Heart left ventricle (tissue), 16 donors: ENCODE results near the gene RHOT1. TPM values are rescaled to one million over a fixed set of nuclear protein-coding genes. Genes with fewer than 3 reads are reported as not detected.
"Not testable (repeated sequence)": the region's sequence is repeated elsewhere in the genome, so short reads cannot be mapped to it uniquely, and the experiment has no call there.

Source experiments
- ATAC-seq, 4 donors: fragments of 200-7000 bp; cut with Tn5 transposase; one replicate each; pipeline ENCODE4 v1.9.1; 2020 to 2022; ENCODE audit warnings: moderate library complexity in 4 of 4, mild to moderate bottlenecking in 3 of 4, moderate number of reproducible peaks in 1 of 4
- DNase-seq, 5 donors: peaks; one replicate each; pipeline ENCODE4 v3.0.0-alpha.2; 2020
- H3K27ac ChIP-seq, 12 donors: fragments of 200-600 bp; sonication (generic) in 4 of 12; one replicate each; pipeline versions ENCODE4 v1.5.0 to v1.8.0; 2016 to 2022; ENCODE audit warnings: mild to moderate bottlenecking in 2 of 12
- H3K27me3 ChIP-seq, 9 donors: fragments of 200-600 bp; sonication (generic) in 2 of 9; one replicate each; pipeline versions ENCODE4 v1.5.1 to v1.8.0; 2016 to 2022; ENCODE audit warnings: mild to moderate bottlenecking in 3 of 9
- H3K36me3 ChIP-seq, 9 donors: fragments of 200-600 bp; sonication (generic) in 2 of 9; one replicate each; pipeline versions ENCODE4 v1.5.0 to v1.8.0; 2018 to 2022; ENCODE audit warnings: mild to moderate bottlenecking in 2 of 9
- H3K4me1 ChIP-seq, 12 donors: fragments of 200-600 bp; sonication (generic) in 4 of 12; one replicate each; pipeline versions ENCODE4 v1.5.0 to v1.8.0; 2016 to 2022; ENCODE audit warnings: mild to moderate bottlenecking in 3 of 12
- H3K4me3 ChIP-seq, 12 donors: fragments of 200-600 bp; sonication (generic) in 4 of 12; one replicate each; pipeline versions ENCODE4 v1.5.0 to v1.8.0; 2017 to 2022; ENCODE audit warnings: mild to moderate bottlenecking in 9 of 12, moderate library complexity in 4 of 12
- H3K9me3 ChIP-seq, 12 donors: fragments of 200-600 bp; sonication (generic) in 4 of 12; one replicate each; pipeline versions ENCODE4 v1.5.0 to v1.8.0; 2016 to 2022; ENCODE audit warnings: mild to moderate bottlenecking in 1 of 12
- CTCF ChIP-seq, 12 donors: fragments of 200-600 bp; sonication (generic) in 4 of 12; IDR thresholded peaks; one replicate each; pipeline versions ENCODE4 v1.5.0 to v1.8.0; 2018 to 2022; ENCODE audit warnings: antibody characterized with exemption in 12 of 12, mild to moderate bottlenecking in 5 of 12
- POLR2A ChIP-seq, 2 donors: fragments of 450-650 bp; IDR thresholded peaks; one replicate each; pipeline ENCODE4 v1.6.1; 2017; ENCODE audit warnings: antibody characterized with exemption in 2 of 2, mild to moderate bottlenecking in 2 of 2, moderate library complexity in 2 of 2
- WGBS, 4 donors: extraction: QIAGEN DNeasy Blood & Tissue Kit in 2 of 4; methylation state at CpG; one replicate each; pipeline versions ENCODE4 v1.1.5 to v1.1.7; 2013 to 2018; 5-methylcytosine and 5-hydroxymethylcytosine counted together
- intact Hi-C, 10 donors: fragments of 100-400 bp; cut with DNase I; formaldehyde crosslinking; loops; one replicate each; pipeline versions ENCODE4 v1.11.1 to v1.14.2; 2022
- polyA plus RNA-seq, 2 donors: library from polyadenylated mRNA; stranded (reverse); fragments of 200-250 nt; gene quantifications; one replicate each; pipeline ENCODE4 v1.2.3, GENCODE V29; 2013
- total RNA-seq, 9 donors: library from RNA; depleted of rRNA in 2 of 9; stranded (reverse); fragments of >200 nt in 2 of 9; fragmentation: NEBNext Ultra II Directional in 3 of 9; extraction: Animal tissue kit (Norgen Biotek cat#: 25700) in 3 of 9; gene quantifications; one replicate each; pipeline versions ENCODE4 v1.1.0 to v1.2.4, GENCODE V29; 2016 to 2023
- donor health status: ischemic (EF 13 %, LVEDD 7.1; RV severe dilation, severe dysfunction).
- donor health status: healthy with polysubstance abuse.
- donor health status: DM: no; HTN: yes; CAD: no.
- donor health status: DM: no; HTN: no; CAD: no.
- donor health status: ischemic (EF 25% LVEDD 6.9; RV normal size, moderate dysfunction).
- donor health status: ischemic (EF 25% LVEDD 5.7; RV mildly dilated, moderate dysfunction).
- donor health status: healthy.
- donor health status: DM: yes; HTN: yes; CAD: no.
- donor health status: ischemic (EF 35%, LVEDD 5.7; RV mildly dilated, moderate dysfunction).
- donor health status: nonischemic (EF 11% LVEDD 7.7; RV severe dilation, severe dysfunction).
- donor health status: DM: yes; HTN: yes; CAD: no.
- donor health status: PGD.
- donor health status: ischemic (EF 29% LVEDD 5.4; RV normal size, mild dysfunction).
- donor health status: nonischemic (EF 23%, LVEDD 6.1; RV moderate dilation, normal function).

RHOT1 gene
- total and polyA plus RNA-seq, 11 donors, result 41.5 to 76.8 (median 53.5) TPM

DNA sequence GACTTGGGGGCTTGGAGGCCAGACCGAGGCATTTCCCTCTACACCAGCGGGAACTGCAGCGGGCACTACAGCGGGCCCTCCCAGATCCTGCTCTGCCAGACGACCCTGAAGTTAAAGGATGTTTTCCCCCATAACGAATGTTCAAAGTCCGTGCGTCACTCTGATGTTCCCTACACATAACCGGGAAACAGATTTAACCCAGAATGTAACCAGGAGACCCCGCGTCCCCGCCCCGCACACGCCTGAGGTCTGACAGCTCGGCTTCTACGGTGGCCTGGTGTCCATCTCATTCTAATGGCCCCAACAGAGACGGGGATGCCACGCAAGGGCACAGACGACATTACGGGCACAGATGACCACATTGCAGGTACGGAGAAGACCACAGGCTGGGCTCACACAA, 31.7 kb upstream of the RHOT1 start:
- WGBS, 4 donors, result 89 to 94% (median 93%) methylated on average over 21 of the region's 21 CpGs

DNA sequence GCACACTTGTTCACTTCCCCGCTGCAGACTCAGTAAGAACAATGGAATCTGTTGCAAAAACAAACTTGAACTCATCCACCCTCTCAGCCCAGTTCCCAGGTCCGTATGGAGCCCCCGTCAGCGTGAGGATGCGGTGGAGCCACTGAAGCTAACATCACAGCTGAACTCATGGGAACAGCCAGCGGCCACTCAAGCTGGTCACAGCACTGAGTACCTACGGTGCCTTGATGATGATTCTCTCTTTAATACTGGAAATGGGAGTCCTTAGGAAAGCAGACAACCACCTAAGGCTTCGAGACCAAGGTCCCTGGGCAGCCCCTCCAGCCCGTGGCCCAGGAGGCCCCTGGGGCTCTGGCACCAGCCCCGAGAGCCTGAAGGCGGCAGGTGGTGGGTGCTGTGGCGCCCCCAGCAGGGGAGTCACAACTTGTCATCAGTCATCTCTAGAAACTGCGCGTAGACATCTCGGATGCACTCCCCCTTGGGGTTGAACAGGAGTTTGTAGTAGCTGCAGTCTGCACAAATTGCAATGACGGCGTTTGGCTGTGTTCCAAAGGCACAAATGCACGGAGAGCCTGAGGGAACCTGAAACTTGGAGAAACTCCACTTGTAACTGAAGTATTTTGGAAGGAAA, 31.0 kb upstream of the RHOT1 start:
- H3K27me3 ChIP-seq, result no peaks in the 10 kb centered on the region
- no peaks in the 10 kb centered on the region for H3K9me3 ChIP-seq
- 38 to 50% (median 44%) methylated on average over 15 to 18 of the region's 18 CpGs for WGBS, 4 donors
- ATAC-seq (peak in 2 of 4 donors; percentile 24 to 48), DNase-seq (peak in 4 of 5 donors; percentile 50 to 80 (median 56))
- intact Hi-C loops, result no loop called here
- H3K27ac ChIP-seq, result no peak overlapping the region
- no peaks in the 10 kb centered on the region for H3K36me3 ChIP-seq
- H3K4me3 ChIP-seq, result peak overlapping the region in 2 of 12 donors; percentile 7 to 26
- H3K4me1 ChIP-seq, result peaks cover 0 to 26% (median 8%) of the 10 kb centered on the region in 12 donors
- no peak for TF ChIP-seq POLR2A (IDR thresholded peaks at IDR 0.05)
- TF ChIP-seq CTCF (IDR thresholded peaks at IDR 0.05), result peak in 8 of 12 donors; percentile 11 to 42 (median 34)

More for the DNA sequence above, 31.7 kb upstream of the RHOT1 start:
- H3K4me3 ChIP-seq, result no peak overlapping the region
- ATAC-seq (no peak), DNase-seq (no peak)
- no peaks in the 10 kb centered on the region for H3K9me3 ChIP-seq
- intact Hi-C loops, result no loop called here
- TF ChIP-seq CTCF (IDR thresholded peaks at IDR 0.05) (no peak), POLR2A (IDR thresholded peaks at IDR 0.05) (no peak)
- H3K27me3 ChIP-seq, result no peaks in the 10 kb centered on the region
- H3K36me3 ChIP-seq, result no peaks in the 10 kb centered on the region
- peaks cover 0 to 28% (median 8%) of the 10 kb centered on the region in 12 donors for H3K4me1 ChIP-seq
- H3K27ac ChIP-seq, result no peak overlapping the region

GRCh38 chr17:32112416-32112815, 29.9 kb upstream of the RHOT1 start:
- WGBS, 4 donors, result 94 to 97% (median 97%) methylated on average over 20 of the region's 20 CpGs
- Histone ChIP-seq H3K4me3 (no peak overlapping the region), H3K4me1 (peaks cover 0 to 14% (median 6%) of the 10 kb centered on the region in 12 donors), H3K36me3 (no peaks in the 10 kb centered on the region), H3K27me3 (no peaks in the 10 kb centered on the region), H3K9me3 (no peaks in the 10 kb centered on the region), H3K27ac (no peak overlapping the region)
- TF ChIP-seq POLR2A (IDR thresholded peaks at IDR 0.05) (no peak), CTCF (IDR thresholded peaks at IDR 0.05) (no peak)
- ATAC-seq (no peak), DNase-seq (no peak)
- intact Hi-C loops, result no loop called here

DNA sequence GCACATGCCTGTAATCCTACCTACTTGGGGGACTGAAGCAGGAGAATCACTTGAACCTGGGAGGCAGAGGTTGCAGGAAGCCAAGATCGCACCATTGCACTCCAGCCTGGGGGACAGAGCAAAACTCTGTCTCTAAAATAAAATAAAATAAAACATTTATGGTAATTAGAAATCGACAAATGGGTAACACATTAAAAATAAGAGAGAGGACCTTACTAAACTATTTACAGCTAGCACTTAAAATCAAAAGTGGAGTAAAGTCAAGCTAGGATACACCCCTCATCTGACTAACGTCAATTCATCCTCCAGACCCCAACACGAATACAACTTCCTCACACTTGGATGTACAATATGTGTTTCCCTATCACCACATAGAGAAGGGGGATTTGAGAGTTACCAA, 27.8 kb upstream of the RHOT1 start:
- Histone ChIP-seq H3K4me1 (peaks cover 0 to 11% (median 6%) of the 10 kb centered on the region in 12 donors), H3K27me3 (no peaks in the 10 kb centered on the region), H3K27ac (no peak overlapping the region), H3K4me3 (no peak overlapping the region), H3K36me3 (no peaks in the 10 kb centered on the region), H3K9me3 (no peaks in the 10 kb centered on the region)
- WGBS, 4 donors, result 63 to 71% (median 66%) methylated on average over 4 of the region's 4 CpGs
- TF ChIP-seq CTCF (IDR thresholded peaks at IDR 0.05) (no peak), POLR2A (IDR thresholded peaks at IDR 0.05) (no peak)
- intact Hi-C loops, result no loop called here
- ATAC-seq, result no peak
- DNase-seq, result no peak

DNA sequence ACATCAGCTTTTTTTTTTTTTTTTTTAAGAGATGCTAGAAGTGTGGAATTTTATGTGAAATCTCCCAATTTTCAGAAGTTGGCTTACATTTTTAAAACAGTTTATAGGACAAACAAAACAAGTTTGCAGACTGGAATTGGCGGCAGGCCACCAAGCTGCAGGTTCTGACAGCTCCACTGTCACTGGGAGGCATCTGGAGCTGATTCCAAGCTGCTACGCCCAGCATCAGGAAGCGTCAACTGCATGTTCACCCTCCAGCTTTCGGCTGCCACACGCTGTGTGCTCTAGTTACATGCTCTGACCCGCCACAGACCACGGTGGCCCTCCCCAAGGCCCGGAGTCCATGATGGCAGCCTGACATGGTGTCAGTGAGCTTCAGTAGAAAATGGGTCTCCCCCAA, 26.8 kb upstream of the RHOT1 start:
- H3K27ac ChIP-seq, DNase-seq, H3K36me3 ChIP-seq, H3K9me3 ChIP-seq, ATAC-seq, H3K4me3 ChIP-seq, H3K27me3 ChIP-seq, intact Hi-C loops: not testable (repeated sequence)
- H3K4me1 ChIP-seq, result peaks cover 0 to 11% (median 6%) of the 10 kb centered on the region in 12 donors
- whole genome bisulfite sequencing, 4 donors, result 92 to 100% (median 94%) methylated on average over 6 to 8 of the region's 8 CpGs
